H9 (cell line): ENCODE measurements around the gene MICALL2. TPM values are rescaled to one million over a fixed set of nuclear protein-coding genes. Genes with fewer than 3 reads are reported as not detected.

Source experiments
- DNase-seq: peaks from one replicate; pipeline ENCODE4 v3.0.0-alpha.2; 2017
- H2AFZ ChIP-seq: one replicate; pipeline ENCODE4 v1.6.1; 2013; ENCODE audit warnings: mild to moderate bottlenecking, low read length, control low read depth, moderate library complexity
- H2AK5ac ChIP-seq: 2 replicates; pipeline ENCODE4 v1.6.1; 2013; ENCODE audit warnings: low read length, control low read depth, mixed read lengths; ENCODE audit not compliant: insufficient read length
- H2BK120ac ChIP-seq: one replicate; pipeline ENCODE4 v1.6.1; 2013; ENCODE audit warnings: low read depth, mild to moderate bottlenecking, low read length, control low read depth, inconsistent platforms; ENCODE audit not compliant: poor library complexity, severe bottlenecking
- H2BK12ac ChIP-seq: 2 replicates; pipeline ENCODE4 v1.6.1; 2013; ENCODE audit warnings: low read length, control low read depth, mixed read lengths, low read depth; ENCODE audit not compliant: insufficient read length
- H2BK15ac ChIP-seq: 2 replicates; pipeline ENCODE4 v1.6.1; 2013; ENCODE audit warnings: low read depth, low read length, control low read depth
- H2BK20ac ChIP-seq: one replicate; pipeline ENCODE4 v1.6.1; 2013; ENCODE audit warnings: low read depth, mild to moderate bottlenecking, low read length, control low read depth, inconsistent platforms; ENCODE audit not compliant: poor library complexity, severe bottlenecking
- H2BK5ac ChIP-seq: 2 replicates; pipeline ENCODE4 v1.6.1; 2013; ENCODE audit warnings: low read length, control low read depth, mixed read lengths; ENCODE audit not compliant: insufficient read length
- H3K14ac ChIP-seq: 2 replicates; pipeline ENCODE4 v1.6.1; 2013; ENCODE audit warnings: low read length, control low read depth; ENCODE audit not compliant: insufficient read depth
- H3K18ac ChIP-seq: 2 replicates; pipeline ENCODE4 v1.6.1; 2013; ENCODE audit warnings: low read depth, mild to moderate bottlenecking, mixed read lengths, low read length, control low read depth; ENCODE audit not compliant: insufficient read length
- H3K23ac ChIP-seq: 2 replicates; pipeline ENCODE4 v1.6.1; 2013; ENCODE audit warnings: low read length, control low read depth, mixed read lengths, low read depth; ENCODE audit not compliant: insufficient read length
- H3K23me2 ChIP-seq: 2 replicates; pipeline ENCODE4 v1.6.1; 2013; ENCODE audit warnings: low read depth, mild to moderate bottlenecking, mixed read lengths, low read length, control low read depth; ENCODE audit not compliant: insufficient read length, poor library complexity, severe bottlenecking
- H3K27ac ChIP-seq: 2 replicates; pipeline ENCODE4 v1.5.1; 2013; ENCODE audit warnings: low read length, control low read depth, mixed read lengths, low read depth; ENCODE audit not compliant: insufficient read length
- H3K27me3 ChIP-seq: 2 replicates; pipeline ENCODE4 v1.6.1; 2013; ENCODE audit warnings: low read length, control low read depth, inconsistent platforms; ENCODE audit not compliant: insufficient read depth
- H3K4ac ChIP-seq: 2 replicates; pipeline ENCODE4 v1.6.1; 2013; ENCODE audit warnings: low read depth, mild to moderate bottlenecking, control low read depth, inconsistent platforms, low read length, moderate library complexity
- H3K4me1 ChIP-seq: 2 replicates; pipeline ENCODE4 v1.6.1; 2013; ENCODE audit warnings: low read length, control low read depth, inconsistent platforms; ENCODE audit not compliant: insufficient read depth
- H3K4me2 ChIP-seq: 2 replicates; pipeline ENCODE4 v1.6.1; 2013; ENCODE audit warnings: low read length, control low read depth, mixed read lengths; ENCODE audit not compliant: insufficient read length, insufficient read depth
- H3K56ac ChIP-seq: 2 replicates; pipeline ENCODE4 v1.6.1; 2013; ENCODE audit warnings: low read depth, mild to moderate bottlenecking, mixed read lengths, low read length, control low read depth; ENCODE audit not compliant: insufficient read length
- H3K79me1 ChIP-seq: 2 replicates; pipeline ENCODE4 v1.6.1; 2013; ENCODE audit warnings: low read depth, mild to moderate bottlenecking, moderate library complexity, low read length, control low read depth, inconsistent platforms; ENCODE audit not compliant: insufficient read depth, poor library complexity, severe bottlenecking
- H3K79me2 ChIP-seq: 2 replicates; pipeline ENCODE4 v1.6.1; 2013; ENCODE audit warnings: low read length, control low read depth, inconsistent platforms; ENCODE audit not compliant: insufficient read depth
- H3K9ac ChIP-seq: 2 replicates; pipeline ENCODE4 v1.6.1; 2013; ENCODE audit warnings: low read length, control low read depth, mixed read lengths; ENCODE audit not compliant: insufficient read length; ENCODE audit errors: extremely low read depth
- H3K9me3 ChIP-seq: one replicate; pipeline ENCODE4 v1.6.1; 2013; ENCODE audit warnings: low read depth, low read length, inconsistent platforms; ENCODE audit not compliant: control insufficient read depth
- H3T11ph ChIP-seq: one replicate; pipeline ENCODE4 v1.6.1; 2013; ENCODE audit warnings: mild to moderate bottlenecking, low read length, control low read depth, inconsistent platforms
- H4K20me1 ChIP-seq: one replicate; pipeline ENCODE4 v1.6.1; 2013; ENCODE audit not compliant: control insufficient read depth, insufficient read length, insufficient read depth
- H4K5ac ChIP-seq: 2 replicates; pipeline ENCODE4 v1.6.1; 2013; ENCODE audit warnings: low read depth, mild to moderate bottlenecking, mixed read lengths, low read length, control low read depth; ENCODE audit not compliant: insufficient read length
- H4K8ac ChIP-seq: replicated peaks from 2 replicates; pipeline ENCODE4 v1.6.1; 2013; ENCODE audit warnings: low read length, control low read depth, mixed read lengths, low read depth; ENCODE audit not compliant: insufficient read length
- H4K91ac ChIP-seq: 2 replicates; pipeline ENCODE4 v1.6.1; 2013; ENCODE audit warnings: low read depth, mild to moderate bottlenecking, moderate library complexity, mixed read lengths, low read length, control low read depth; ENCODE audit not compliant: insufficient read length
- H3K27ac Mint-ChIP-seq, 3 experiments: 2 replicates in 2 of 3; 3 replicates in 1 of 3; pipeline ENCODE4 v1.8.0; 2020 to 2021; ENCODE audit warnings: mixed read lengths in 3 of 3, mild to moderate bottlenecking in 1 of 3, moderate library complexity in 1 of 3
- H3K27me3 Mint-ChIP-seq: 2 replicates; pipeline ENCODE4 v1.8.0; 2021; ENCODE audit warnings: low read depth, mild to moderate bottlenecking, moderate library complexity, mixed read lengths
- H3K36me3 Mint-ChIP-seq, 3 experiments: 2 replicates in 2 of 3; 3 replicates in 1 of 3; pipeline ENCODE4 v1.8.0; 2020 to 2021; ENCODE audit warnings: low read depth in 3 of 3, mixed read lengths in 3 of 3; ENCODE audit not compliant: insufficient read depth in 1 of 3
- H3K4me1 Mint-ChIP-seq, 2 experiments: 2 replicates each; pipeline ENCODE4 v1.8.0; 2020; ENCODE audit warnings: mixed read lengths in 2 of 2
- H3K4me3 Mint-ChIP-seq, 2 experiments: 2 replicates in 1 of 2; 3 replicates in 1 of 2; pipeline ENCODE4 v1.8.0; 2020 to 2021; ENCODE audit warnings: mild to moderate bottlenecking in 2 of 2, mixed read lengths in 2 of 2, moderate library complexity in 1 of 2
- H3K9me3 Mint-ChIP-seq, 2 experiments: 2 replicates in 1 of 2; 3 replicates in 1 of 2; pipeline ENCODE4 v1.8.0; 2020; ENCODE audit warnings: mild to moderate bottlenecking in 2 of 2, mixed read lengths in 2 of 2, moderate library complexity in 1 of 2
- WGBS: extraction: QIAGEN DNeasy Blood & Tissue Kit; methylation state at CpG from one replicate; pipeline ENCODE4 v1.1.7; 2013; ENCODE audit warnings: missing lambda C conversion rate, low lambda C conversion rate, mixed read lengths; ENCODE audit not compliant: insufficient read length; ENCODE audit errors: extremely low coverage; 5-methylcytosine and 5-hydroxymethylcytosine counted together
- total RNA-seq: library from RNA; stranded (reverse); gene quantifications from 2 replicates; pipeline ENCODE4 v1.2.1, GENCODE V29; 2021
- TF ChIP-seq, protein P1 (sequence below): fragments of 200-600 bp; sonication (generic); conservative IDR thresholded peaks from 3 replicates; pipeline ENCODE4 v1.8.0; 2021; ENCODE audit warnings: antibody characterized with exemption, mild to moderate bottlenecking

Gene MICALL2
- total RNA-seq, 1 experiment from 2014 or later = 7.1 TPM

DNA sequence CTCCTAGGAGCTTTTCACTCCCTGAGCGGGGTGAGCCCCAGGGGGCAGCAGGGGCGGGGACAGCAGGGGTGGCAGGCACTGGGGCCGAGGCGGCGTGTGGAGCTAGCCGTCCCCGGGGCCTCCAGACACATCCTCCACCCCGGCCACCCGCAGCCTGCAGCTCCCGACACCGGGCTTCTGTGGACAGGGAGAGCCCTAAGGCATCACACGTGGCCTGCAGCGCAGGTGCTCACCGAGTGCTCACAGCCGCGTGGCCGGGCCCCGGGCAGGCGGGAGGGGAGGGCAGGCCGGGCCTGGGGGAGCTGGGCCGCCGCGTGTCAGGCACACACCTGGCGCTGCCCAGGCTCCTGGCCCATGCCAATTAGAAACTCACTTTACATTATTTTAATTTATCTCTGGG, 51.4 kb downstream of the MICALL2 start:
- H4K5ac ChIP-seq = no peak overlapping the region
- no peak for DNase-seq
- H2BK15ac ChIP-seq = no peak overlapping the region
- H3K27ac ChIP-seq = no peak overlapping the region
- H2BK120ac ChIP-seq = no peak overlapping the region
- H3K18ac ChIP-seq = no peak overlapping the region
- H3K27me3 Mint-ChIP-seq = peaks cover 61% of the 10 kb centered on the region
- H4K91ac ChIP-seq = no peak overlapping the region
- no peak overlapping the region for H3T11ph ChIP-seq
- H3K79me2 ChIP-seq = no peaks in the 10 kb centered on the region
- no peak overlapping the region for H3K27ac Mint-ChIP-seq
- H3K14ac ChIP-seq = no peak overlapping the region; the same call in 1 of the 2 replicates
- H2BK20ac ChIP-seq = no peak overlapping the region
- no peak overlapping the region for H2AFZ ChIP-seq
- H3K4me3 Mint-ChIP-seq = no peak overlapping the region
- no peaks in the 10 kb centered on the region for H3K4me1 ChIP-seq
- no peak overlapping the region for H4K8ac ChIP-seq
- H2BK12ac ChIP-seq = no peak overlapping the region
- no peaks in the 10 kb centered on the region for H3K23me2 ChIP-seq
- no peak overlapping the region for H3K9ac ChIP-seq
- no peak overlapping the region for H3K56ac ChIP-seq
- no peak overlapping the region for H3K23ac ChIP-seq
- H3K79me1 ChIP-seq = no peaks in the 10 kb centered on the region
- H3K4me2 ChIP-seq = no peak overlapping the region
- no peaks in the 10 kb centered on the region; a peak in 2 of 5 replicates for H3K9me3 Mint-ChIP-seq
- H3K36me3 Mint-ChIP-seq = no peaks in the 10 kb centered on the region; a peak in 1 of 7 replicates
- H2AK5ac ChIP-seq = no peak overlapping the region
- no peaks in the 10 kb centered on the region for H4K20me1 ChIP-seq
- no peaks in the 10 kb centered on the region for H3K9me3 ChIP-seq
- TF ChIP-seq, protein P1, sequence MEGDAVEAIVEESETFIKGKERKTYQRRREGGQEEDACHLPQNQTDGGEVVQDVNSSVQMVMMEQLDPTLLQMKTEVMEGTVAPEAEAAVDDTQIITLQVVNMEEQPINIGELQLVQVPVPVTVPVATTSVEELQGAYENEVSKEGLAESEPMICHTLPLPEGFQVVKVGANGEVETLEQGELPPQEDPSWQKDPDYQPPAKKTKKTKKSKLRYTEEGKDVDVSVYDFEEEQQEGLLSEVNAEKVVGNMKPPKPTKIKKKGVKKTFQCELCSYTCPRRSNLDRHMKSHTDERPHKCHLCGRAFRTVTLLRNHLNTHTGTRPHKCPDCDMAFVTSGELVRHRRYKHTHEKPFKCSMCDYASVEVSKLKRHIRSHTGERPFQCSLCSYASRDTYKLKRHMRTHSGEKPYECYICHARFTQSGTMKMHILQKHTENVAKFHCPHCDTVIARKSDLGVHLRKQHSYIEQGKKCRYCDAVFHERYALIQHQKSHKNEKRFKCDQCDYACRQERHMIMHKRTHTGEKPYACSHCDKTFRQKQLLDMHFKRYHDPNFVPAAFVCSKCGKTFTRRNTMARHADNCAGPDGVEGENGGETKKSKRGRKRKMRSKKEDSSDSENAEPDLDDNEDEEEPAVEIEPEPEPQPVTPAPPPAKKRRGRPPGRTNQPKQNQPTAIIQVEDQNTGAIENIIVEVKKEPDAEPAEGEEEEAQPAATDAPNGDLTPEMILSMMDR = no peak
- no peaks in the 10 kb centered on the region; the same call in 1 of the 2 replicates for H3K27me3 ChIP-seq
- H3K4me1 Mint-ChIP-seq = peaks cover 7 to 21% of the 10 kb centered on the region in 2 experiments
- no CpG with 5 or more reads among the region's 24 CpGs for WGBS
- H3K4ac ChIP-seq = no peak overlapping the region
- H2BK5ac ChIP-seq = no peak overlapping the region
